Neural progenitor cell (in vitro differentiated cells): ENCODE data around the gene TRIM47.

Experiments used
- EZH2 ChIP-seq: fragments of 200-600 bp; sonication (generic); IDR thresholded peaks from 2 replicates; pipeline ENCODE4 v1.6.1; 2017; ENCODE audit warnings: antibody characterized with exemption, mild to moderate bottlenecking, moderate library complexity
- TF ChIP-seq, protein P1 (sequence below): fragments of 200-600 bp; sonication (generic); IDR thresholded peaks from 2 replicates; pipeline ENCODE4 v1.5.1; 2017; ENCODE audit warnings: antibody characterized with exemption, mild to moderate bottlenecking

DNA sequence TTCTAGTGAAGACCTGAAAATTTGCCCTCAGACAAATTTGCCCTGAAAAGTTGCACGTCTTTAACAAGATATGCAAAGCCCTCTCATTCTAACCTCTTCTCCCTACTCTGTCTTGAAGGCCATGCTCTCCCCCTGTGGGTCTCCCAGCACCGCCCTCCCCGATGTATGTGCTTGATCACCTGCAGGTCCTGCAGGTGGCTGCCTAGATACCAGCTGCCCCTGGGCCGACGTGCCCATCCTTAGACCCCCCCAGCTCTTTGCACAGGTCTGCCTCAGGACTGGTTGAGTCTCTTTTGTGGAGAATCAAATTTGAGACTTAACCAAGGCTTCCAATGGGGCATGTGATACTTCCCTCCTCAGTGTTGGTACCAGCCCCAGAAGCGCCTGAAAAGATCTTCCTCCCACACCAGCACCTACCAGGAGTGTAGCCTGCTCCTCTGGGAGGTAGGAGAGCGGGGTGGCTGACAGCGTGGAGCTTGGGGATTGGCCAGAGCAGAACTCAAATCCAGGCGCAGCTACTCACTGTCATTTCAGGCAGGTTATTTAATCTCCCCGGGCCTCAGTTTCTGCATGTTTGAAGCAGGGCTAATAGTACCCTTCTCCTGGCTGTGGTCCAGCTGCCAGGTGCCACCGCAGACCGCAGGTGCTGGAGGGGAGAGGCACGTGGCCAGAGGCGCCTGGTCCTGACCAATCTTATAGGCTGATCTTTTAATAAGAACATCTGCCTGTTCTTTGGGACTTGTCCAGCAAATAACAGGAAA, 30.9 kb upstream of the TRIM47 start:
- TF ChIP-seq, protein P1, sequence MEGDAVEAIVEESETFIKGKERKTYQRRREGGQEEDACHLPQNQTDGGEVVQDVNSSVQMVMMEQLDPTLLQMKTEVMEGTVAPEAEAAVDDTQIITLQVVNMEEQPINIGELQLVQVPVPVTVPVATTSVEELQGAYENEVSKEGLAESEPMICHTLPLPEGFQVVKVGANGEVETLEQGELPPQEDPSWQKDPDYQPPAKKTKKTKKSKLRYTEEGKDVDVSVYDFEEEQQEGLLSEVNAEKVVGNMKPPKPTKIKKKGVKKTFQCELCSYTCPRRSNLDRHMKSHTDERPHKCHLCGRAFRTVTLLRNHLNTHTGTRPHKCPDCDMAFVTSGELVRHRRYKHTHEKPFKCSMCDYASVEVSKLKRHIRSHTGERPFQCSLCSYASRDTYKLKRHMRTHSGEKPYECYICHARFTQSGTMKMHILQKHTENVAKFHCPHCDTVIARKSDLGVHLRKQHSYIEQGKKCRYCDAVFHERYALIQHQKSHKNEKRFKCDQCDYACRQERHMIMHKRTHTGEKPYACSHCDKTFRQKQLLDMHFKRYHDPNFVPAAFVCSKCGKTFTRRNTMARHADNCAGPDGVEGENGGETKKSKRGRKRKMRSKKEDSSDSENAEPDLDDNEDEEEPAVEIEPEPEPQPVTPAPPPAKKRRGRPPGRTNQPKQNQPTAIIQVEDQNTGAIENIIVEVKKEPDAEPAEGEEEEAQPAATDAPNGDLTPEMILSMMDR, result no peak
- no peak for TF ChIP-seq EZH2
